CD4-positive, alpha-beta T cell treated with Interleukin-1 beta for 1 hour (primary cell): ENCODE data around the gene PTPRD.

Experiments
- DNase-seq, 2 donors: peaks; one replicate each; pipeline ENCODE4 v3.0.0-alpha.2; 2020 to 2022

Gene PTPRD

DNA sequence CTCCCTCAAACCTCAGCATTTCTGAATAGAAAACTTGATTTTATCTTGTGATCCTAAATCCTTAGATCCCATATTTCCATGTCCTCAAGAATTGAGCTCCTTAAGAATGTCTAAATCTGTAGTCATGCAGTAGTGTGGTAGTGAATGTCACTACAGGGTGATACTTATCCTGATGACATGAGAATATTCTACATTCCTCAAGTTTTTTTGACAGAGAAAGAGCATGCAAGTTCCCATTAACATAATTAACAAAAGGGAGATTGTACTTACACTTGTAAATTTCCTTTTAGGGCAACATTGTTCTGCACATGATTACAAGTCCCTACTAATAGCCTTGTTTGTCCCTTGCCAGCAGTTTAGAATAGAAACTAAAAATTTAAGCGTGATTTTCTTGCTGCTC is 352.3 kb downstream of the PTPRD start:
- DNase-seq = no peak

GRCh38 chr9:10259668-10260067 is 353.1 kb downstream of the PTPRD start:
- DNase-seq = no peak

GRCh38 chr9:10255758-10256157 is 357.0 kb downstream of the PTPRD start:
- no peak for DNase-seq

DNA sequence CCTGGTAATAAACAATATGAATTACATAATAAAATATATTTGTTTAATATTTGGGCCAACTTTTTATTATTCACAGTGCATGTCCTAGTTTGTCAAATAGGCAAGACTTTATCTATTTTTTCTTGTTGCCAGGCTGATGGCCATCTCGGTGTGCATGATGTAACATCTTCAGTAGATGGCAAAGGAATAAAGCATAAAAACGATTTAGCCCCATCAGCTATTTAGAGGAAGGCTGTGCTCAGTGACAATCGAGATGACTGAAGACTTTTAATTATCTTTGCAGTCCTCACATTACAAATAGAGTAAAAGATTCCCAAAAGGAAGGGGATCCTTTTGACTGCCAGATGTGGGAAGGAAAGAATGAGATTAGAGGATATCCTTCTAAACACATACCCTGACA is 358.5 kb downstream of the PTPRD start:
- no peak for DNase-seq

DNA sequence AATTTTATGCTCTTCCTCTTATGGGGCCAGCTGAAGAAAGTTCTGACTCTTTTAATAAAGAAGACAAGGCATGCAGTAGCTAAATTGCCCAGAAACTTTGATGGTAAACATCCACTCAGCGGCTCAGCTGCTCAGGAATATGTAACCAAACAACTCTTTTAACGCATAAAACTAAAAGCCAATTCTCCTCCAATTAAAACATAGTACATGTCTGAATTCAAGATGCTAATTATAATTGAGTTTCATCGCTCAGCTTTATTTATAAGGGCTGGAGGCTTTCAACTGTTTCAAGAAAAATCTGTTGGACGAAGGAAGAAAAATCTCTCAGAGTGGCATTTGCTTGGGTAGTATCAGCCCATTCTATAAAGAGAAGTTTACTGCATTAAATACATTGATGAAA is 359.5 kb downstream of the PTPRD start:
- DNase-seq = no peak

- no peak for DNase-seq
Measured at GRCh38 chr9:10252174-10252573, 360.6 kb downstream of the PTPRD start.

GRCh38 chr9:10251490-10251889 is 361.3 kb downstream of the PTPRD start:
- DNase-seq = no peak

- DNase-seq = no peak
Measured at GRCh38 chr9:10250219-10250618, 362.6 kb downstream of the PTPRD start.

- no peak for DNase-seq
Measured at GRCh38 chr9:10248890-10249289, 363.9 kb downstream of the PTPRD start.

DNA sequence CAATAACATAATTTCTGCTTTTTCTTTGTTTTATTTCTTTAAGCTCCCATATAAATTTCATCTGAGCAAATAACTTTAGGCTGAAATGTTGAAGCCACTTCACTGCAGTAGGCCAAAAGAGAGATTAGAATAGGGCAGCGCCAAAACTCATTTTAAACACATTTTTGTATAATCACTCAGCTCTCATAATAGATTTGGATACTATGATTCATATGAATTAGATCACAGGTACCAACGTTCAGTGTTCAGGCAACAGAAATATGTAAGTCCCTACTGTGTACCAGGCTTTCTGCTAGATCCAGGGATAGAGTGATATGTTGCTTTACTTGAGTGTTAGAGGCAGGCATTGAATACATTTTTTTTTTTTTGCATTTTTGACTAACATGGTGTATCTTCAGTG is 370.5 kb downstream of the PTPRD start:
- DNase-seq = no peak

DNA sequence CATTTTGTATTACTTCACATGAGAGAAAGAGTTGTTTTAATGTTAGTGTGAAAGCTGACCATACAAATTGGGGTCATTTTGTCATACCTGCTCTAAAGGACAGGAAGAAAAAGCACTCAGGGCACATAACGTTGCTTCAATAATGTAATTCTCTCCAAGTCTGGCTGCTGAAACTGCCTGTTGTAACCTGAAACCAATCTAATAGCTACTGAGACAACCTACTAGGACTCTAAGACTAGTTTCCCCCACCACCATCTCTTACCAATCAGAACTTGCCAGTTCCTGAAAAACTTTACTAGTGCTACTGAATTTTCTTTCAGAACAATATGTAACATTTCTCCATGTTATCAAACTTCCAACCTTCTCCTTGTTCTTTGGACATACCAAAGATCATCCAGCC is 374.7 kb downstream of the PTPRD start:
- no peak for DNase-seq

DNA sequence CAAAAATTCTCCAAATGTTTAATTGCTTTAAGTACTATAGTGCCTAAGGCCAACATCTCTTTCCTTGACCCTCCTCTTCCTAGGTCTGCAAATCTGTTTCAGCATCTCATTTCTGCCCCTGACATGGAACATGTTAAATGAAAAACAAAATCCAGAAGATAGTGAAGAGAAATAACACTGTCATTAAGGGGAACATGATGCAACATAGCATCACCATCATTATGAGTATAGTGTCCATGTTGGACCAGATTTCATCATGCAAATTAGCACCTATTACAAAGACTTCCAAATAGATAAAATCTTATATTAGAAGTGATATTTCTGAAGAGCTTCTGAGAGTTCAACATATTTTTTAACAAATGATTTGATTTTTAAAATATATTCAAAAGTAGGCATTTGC is 375.2 kb downstream of the PTPRD start:
- no peak for DNase-seq

- no peak for DNase-seq
Measured at GRCh38 chr9:10236161-10236560, 376.6 kb downstream of the PTPRD start.

DNA sequence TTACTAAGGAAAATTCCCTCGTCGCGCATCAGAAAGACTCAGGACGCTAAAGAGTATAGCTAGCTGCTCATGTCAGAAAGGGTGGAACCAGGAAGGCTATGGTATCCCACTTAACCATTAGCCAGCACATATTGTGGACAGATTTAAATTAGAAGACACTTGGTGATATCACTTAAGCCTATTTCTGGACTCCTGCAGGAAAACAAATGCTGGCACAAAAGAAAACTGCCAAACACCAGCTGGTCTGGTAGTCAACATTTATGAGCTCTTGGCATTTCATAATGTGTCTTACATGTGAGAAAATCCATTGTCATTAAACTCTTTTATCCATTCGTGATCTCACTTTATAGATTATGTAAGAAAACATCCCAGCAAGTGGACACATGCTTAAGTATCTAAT is 377.4 kb downstream of the PTPRD start:
- DNase-seq = no peak

- DNase-seq = no peak
Measured at GRCh38 chr9:10232352-10232930, 380.4 kb downstream of the PTPRD start.

DNA sequence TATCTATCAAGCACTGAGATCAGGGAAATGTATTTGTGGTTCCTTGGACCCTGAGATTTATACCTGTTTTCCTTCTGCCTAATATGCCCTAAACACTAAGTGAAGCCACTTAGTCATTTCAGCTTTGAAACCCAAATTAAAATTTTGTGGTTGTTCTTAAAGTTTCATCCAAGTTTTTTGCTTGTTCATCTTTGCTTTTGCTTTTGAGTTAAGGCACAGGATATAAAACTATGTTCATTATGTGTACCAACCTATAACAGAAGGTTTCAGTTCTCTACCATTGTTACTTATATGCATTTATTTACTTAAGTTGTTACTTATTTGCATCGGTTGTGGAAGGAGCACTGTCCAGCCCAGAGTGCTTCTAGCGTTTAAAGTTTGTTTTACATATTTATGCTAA is 382.3 kb downstream of the PTPRD start:
- no peak for DNase-seq

GRCh38 chr9:10228082-10228481 is 384.7 kb downstream of the PTPRD start:
- no peak for DNase-seq

DNA sequence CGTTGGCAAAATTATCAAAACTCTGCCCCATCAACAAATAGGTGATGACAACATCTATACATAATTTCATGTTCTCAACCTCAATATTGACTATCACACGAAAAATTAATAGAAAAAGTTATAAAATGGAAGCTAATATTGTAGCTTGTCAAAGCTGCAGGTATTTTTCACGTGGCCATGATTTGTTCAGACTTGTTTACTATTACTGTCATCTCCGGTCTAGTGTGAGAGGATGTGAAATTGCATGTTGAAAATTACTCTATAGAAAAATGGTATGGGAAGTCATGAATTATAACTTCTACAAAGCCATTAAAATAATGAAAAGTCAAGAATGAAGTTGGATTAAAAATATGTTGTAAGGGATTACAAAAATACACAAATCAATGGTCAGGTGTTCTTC is 385.8 kb downstream of the PTPRD start:
- DNase-seq = no peak

GRCh38 chr9:10212702-10213101 is 400.1 kb downstream of the PTPRD start:
- DNase-seq = no peak

- no peak for DNase-seq
Measured at GRCh38 chr9:10208691-10209069, 404.1 kb downstream of the PTPRD start.

- DNase-seq = no peak
Measured at GRCh38 chr9:10204276-10204675, 408.5 kb downstream of the PTPRD start.

DNA sequence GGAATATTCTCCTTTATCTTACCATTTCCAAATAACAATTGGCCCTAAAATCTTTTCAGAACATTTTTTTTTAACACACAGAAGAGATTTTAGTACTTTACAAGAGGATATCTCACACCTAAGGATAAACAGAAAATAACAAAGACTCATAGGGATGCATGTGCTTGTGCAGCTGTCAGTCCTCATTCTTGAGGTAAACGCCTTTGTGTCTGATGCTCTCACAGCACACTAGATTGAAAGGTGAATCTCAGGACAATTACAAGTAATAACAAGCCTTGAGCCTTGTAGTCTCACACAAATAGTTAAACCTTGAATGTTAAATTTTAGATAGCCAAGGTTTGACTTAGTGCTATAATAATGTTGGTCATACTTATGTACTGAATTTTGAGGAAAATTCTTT is 439.2 kb downstream of the PTPRD start:
- no peak for DNase-seq

- no peak for DNase-seq
Measured at GRCh38 chr9:10172476-10172875, 440.3 kb downstream of the PTPRD start.

DNA sequence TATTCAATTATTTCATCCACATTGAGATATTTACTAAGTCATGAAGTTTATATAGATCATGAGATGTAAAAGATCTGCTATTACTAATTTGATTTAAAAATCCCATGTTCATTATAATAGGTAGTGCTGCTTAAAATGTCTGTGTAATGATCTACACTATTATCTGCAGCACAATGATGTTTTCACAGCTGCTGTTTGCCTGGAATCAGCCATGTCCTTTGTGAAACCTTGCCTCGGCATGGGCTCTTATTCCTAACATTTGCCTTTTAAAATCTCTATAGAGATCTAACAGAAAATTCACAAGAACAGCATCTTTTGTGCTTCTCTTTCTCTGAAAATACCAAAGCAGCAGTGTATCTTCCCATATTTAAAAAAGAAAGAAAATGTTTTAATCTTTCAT is 444.6 kb downstream of the PTPRD start:
- DNase-seq = no peak

DNA sequence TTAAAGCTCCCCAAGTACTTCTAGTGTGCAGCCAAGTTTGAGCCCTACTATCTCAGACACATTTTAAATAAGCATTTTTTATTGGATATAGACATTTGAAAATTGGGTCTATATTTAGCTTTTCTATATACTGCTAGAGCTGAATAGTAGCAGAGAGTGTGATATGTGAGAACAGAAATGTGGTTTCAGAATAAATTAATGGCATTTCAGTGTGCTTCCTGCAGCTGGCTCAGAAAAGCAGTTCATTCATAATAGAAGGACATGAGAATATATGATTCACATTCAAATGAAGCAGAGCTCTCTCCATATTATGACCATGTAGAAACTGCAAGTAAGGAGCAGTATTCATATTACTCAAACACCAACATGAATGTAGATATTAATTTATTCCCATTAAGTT is 464.0 kb downstream of the PTPRD start:
- DNase-seq = no peak
